GM12891 (cell line): ENCODE data around the gene SORCS2.

Experiments used
- DNase-seq: peaks from one replicate; pipeline ENCODE4 v3.0.0; 2011; ENCODE audit warnings: low spot score; ENCODE audit not compliant: insufficient read length
- FAIRE-seq: peaks from 2 replicates; lab custom pipeline; 2011; peaks lifted over from hg19 to GRCh38; lab: Jason Lieb, UNC
- PAX5 ChIP-seq: IDR thresholded peaks from 2 replicates; pipeline ENCODE4 v1.6.1; 2011; ENCODE audit warnings: low read length, moderate library complexity, mild to moderate bottlenecking; ENCODE audit not compliant: insufficient read depth, severe bottlenecking
- POLR2A ChIP-seq: IDR thresholded peaks from 2 replicates; pipeline ENCODE4 v1.6.1; 2011; ENCODE audit warnings: low read depth, low read length, control low read depth
- POLR2AphosphoS5 ChIP-seq: IDR thresholded peaks from 2 replicates; pipeline ENCODE4 v1.6.1; 2011; ENCODE audit warnings: low read depth, low read length, control low read depth
- POU2F2 ChIP-seq: IDR thresholded peaks from 2 replicates; pipeline ENCODE4 v1.6.1; 2011; ENCODE audit warnings: low read depth, mild to moderate bottlenecking, control low read depth, low read length, moderate library complexity
- SPI1 ChIP-seq: IDR thresholded peaks from 2 replicates; pipeline ENCODE4 v1.6.1; 2011; ENCODE audit warnings: low read depth, low read length, control low read depth
- TAF1 ChIP-seq: IDR thresholded peaks from 2 replicates; pipeline ENCODE4 v1.6.1; 2011; ENCODE audit warnings: low read depth, low read length, control low read depth

SORCS2 gene

GRCh38 chr4:7239844-7240243 is 47.5 kb downstream of the SORCS2 start:
- FAIRE-seq (no peak), DNase-seq (no peak)
- TF ChIP-seq POLR2A (no peak), SPI1 (no peak), TAF1 (no peak), PAX5 (no peak), POLR2AphosphoS5 (no peak), POU2F2 (no peak)

DNA sequence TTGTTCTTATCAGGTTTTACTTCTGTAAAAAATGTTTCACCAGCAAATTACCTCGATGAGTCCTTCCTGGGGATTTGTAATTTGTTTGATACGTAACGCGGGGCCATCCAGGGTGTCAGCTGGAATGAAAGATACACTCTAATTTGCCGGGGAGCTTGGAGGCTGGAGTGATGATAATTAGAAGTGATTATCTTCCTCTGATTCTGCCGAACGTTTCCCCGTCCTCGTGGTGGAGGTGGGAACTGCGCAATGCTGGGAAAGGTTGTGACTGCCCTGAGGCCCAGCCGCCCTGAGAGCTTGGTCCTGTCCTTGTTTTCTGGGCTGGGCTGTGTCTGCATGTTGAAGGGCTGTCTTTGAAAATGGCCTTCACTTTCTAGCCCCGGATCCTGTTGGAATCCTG is 48.0 kb downstream of the SORCS2 start:
- TF ChIP-seq PAX5 (no peak), POU2F2 (no peak), TAF1 (no peak), SPI1 (no peak), POLR2AphosphoS5 (no peak), POLR2A (no peak)
- DNase-seq (no peak), FAIRE-seq (no peak)

DNA sequence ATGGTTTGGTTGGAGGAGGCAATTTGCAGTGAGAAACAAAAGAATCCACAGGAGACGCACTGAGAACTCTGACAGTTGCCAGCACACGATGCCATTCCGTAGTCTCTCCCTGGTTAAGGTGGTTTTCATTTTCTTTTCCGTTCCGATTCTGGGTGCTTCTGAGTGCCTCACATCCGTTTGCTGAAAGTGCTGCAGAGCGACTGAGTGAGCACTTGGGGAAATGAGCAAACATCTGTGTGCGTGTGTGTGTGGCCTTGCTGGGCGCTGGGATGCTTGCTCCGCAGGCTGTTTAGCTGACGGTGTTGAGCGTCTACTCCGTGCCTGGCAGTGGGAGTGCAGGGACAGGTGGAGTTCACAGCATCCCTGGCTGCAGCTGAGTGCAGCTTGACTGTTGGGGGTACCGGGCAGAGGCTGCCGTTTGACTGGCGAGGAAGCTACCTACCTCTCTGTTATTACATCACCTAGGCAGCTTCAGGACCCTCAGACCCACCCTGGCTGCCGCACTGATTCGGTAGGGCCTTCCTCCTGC is 49.3 kb downstream of the SORCS2 start:
- no peak for DNase-seq
- no peak for FAIRE-seq
- TF ChIP-seq PAX5 (no peak), SPI1 (no peak), POU2F2 (no peak), POLR2AphosphoS5 (no peak), TAF1 (no peak), POLR2A (no peak)

- TF ChIP-seq POLR2A (no peak), TAF1 (no peak), POLR2AphosphoS5 (no peak)
- DNase-seq (no peak), FAIRE-seq (no peak)
Observed at GRCh38 chr4:7242766-7243165, 50.4 kb downstream of the SORCS2 start.

GRCh38 chr4:7243609-7244330 is 51.4 kb downstream of the SORCS2 start:
- DNase-seq (no peak), FAIRE-seq (no peak)
- TF ChIP-seq POLR2A (no peak), PAX5 (no peak)

GRCh38 chr4:7244331-7244665 is 52.0 kb downstream of the SORCS2 start:
- no peak for TF ChIP-seq PAX5
- DNase-seq (no peak), FAIRE-seq (no peak)

DNA sequence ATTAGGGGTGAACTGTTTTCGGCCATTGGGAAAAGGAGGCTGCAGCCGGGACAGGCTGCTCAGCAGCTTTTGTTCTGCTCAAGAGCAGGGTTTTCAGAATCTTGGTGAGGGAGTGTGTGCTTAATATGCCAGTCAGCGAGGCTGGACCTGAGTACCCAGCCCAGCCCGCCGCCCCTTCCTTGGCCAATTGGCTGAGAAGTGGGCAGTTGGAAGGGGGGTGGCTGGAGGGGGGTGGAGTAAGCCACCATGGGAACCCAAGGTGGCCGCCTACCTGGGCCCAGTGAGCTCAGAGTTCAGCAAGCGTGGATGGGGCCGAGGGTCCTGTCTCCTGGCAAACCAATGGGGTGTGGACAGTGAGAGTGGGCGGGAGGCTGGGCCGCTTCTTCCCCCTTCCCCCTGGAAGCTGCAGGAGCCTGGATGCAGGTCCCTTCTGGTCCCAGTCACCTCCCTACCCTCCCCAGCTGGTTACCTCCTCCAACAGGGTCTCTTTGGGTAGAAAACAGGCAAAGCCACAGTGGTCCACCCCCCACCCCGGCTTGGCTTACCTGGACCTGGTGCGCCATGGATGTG is 52.5 kb downstream of the SORCS2 start:
- DNase-seq (no peak), FAIRE-seq (no peak)
- TF ChIP-seq SPI1 (no peak), POLR2AphosphoS5 (no peak), PAX5 (no peak), TAF1 (no peak), POU2F2 (no peak)

DNA sequence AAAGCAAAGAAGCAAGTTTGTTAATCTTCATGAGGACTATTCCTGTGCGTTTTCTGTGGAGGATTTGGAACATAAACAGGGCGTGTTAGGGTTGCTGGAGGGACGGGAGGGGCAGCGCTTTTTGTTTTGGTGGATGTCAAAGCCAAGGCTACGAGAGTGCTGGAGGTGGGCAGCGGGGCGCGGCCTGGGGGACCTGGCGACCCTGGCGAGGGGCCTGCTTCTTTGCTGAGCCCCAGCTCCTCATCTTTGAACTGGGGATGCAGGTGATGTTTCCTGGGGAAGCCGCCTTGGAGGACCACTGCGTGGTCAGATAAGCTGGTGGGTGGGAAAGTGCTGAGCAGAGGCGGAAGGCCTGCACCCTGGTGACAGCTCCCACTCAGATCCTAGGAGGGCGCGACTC is 55.2 kb downstream of the SORCS2 start:
- TF ChIP-seq PAX5, result no peak
- no peak for TF ChIP-seq TAF1
- no peak for TF ChIP-seq POLR2AphosphoS5
- DNase-seq, result no peak
- FAIRE-seq, result no peak

GRCh38 chr4:7247946-7248345 is 55.6 kb downstream of the SORCS2 start:
- DNase-seq (no peak), FAIRE-seq (no peak)
- no peak for TF ChIP-seq SPI1
- no peak for TF ChIP-seq TAF1
- no peak for TF ChIP-seq POLR2AphosphoS5
- TF ChIP-seq POU2F2, result no peak
- no peak for TF ChIP-seq PAX5
- no peak for TF ChIP-seq POLR2A

- FAIRE-seq (no peak), DNase-seq (no peak)
- TF ChIP-seq SPI1 (no peak), POLR2AphosphoS5 (no peak), POU2F2 (no peak), POLR2A (no peak), PAX5 (no peak), TAF1 (no peak)
Observed at GRCh38 chr4:7248857-7249256, 56.5 kb downstream of the SORCS2 start.
